GM19193 (cell line): Measurements from ENCODE around the gene PCBD2.

ENCODE experiments used
- POLR2A ChIP-seq: IDR thresholded peaks from 4 replicates; pipeline ENCODE4 v1.6.1; 2011; ENCODE audit not compliant: insufficient read depth, insufficient read length; ENCODE audit errors: extremely low read depth

PCBD2 gene

GRCh38 chr5:134904610-134905245 is at the start of gene PCBD2:
Gene PCBD2, plus strand, starts transcription at chr5:134905131. Its CDS starts 9 bp downstream, at chr5:134905140.
- peak; percentile 82 for TF ChIP-seq POLR2A

GRCh38 chr5:134857401-134857800 is 47.5 kb upstream of the PCBD2 start:
- TF ChIP-seq POLR2A = no peak

- no peak for TF ChIP-seq POLR2A
These were observed 40.2 kb upstream of the PCBD2 start for GRCh38 chr5:134864707-134865106.

- no peak for TF ChIP-seq POLR2A
These were observed 31.4 kb upstream of the PCBD2 start for GRCh38 chr5:134873494-134873893.

GRCh38 chr5:134873987-134874830 is 30.7 kb upstream of the PCBD2 start, which contains the start of gene TXNDC15:
Gene TXNDC15, plus strand, starts transcription at chr5:134874371. Its CDS starts 57 bp downstream, at chr5:134874428.
- TF ChIP-seq POLR2A = peak; percentile 94

- TF ChIP-seq POLR2A = no peak
These were observed 29.9 kb upstream of the PCBD2 start for GRCh38 chr5:134874831-134875655.

- TF ChIP-seq POLR2A = no peak
These were observed 27.8 kb upstream of the PCBD2 start for GRCh38 chr5:134877159-134877558.

- TF ChIP-seq POLR2A = no peak
These were observed 26.5 kb upstream of the PCBD2 start for GRCh38 chr5:134878403-134878802.

GRCh38 chr5:134879456-134879855 is 25.5 kb upstream of the PCBD2 start:
- TF ChIP-seq POLR2A = no peak

- no peak for TF ChIP-seq POLR2A
These were observed 17.3 kb upstream of the PCBD2 start for GRCh38 chr5:134887593-134888159.

GRCh38 chr5:134889335-134889734 is 15.6 kb upstream of the PCBD2 start:
- no peak for TF ChIP-seq POLR2A

GRCh38 chr5:134891473-134891872 is 13.5 kb upstream of the PCBD2 start:
- no peak for TF ChIP-seq POLR2A

GRCh38 chr5:134892282-134892681 is 12.6 kb upstream of the PCBD2 start:
- no peak for TF ChIP-seq POLR2A

GRCh38 chr5:134892926-134893325 is 12.0 kb upstream of the PCBD2 start:
- TF ChIP-seq POLR2A = no peak
